GM21526 (cell line): ENCODE measurements around the gene TGFBI.

Experiments used
- ATAC-seq: cut with Tn5 transposase; IDR thresholded peaks from one replicate; pipeline ENCODE4 v1.9.1; 2021; ENCODE audit warnings: moderate library complexity; ENCODE audit not compliant: unreplicated experiment, low FRiP score

Gene TGFBI

GRCh38 chr5:136028782-136029742 is at the start of gene TGFBI:
TSS of gene TGFBI (plus strand) at chr5:136028988. CDS start at chr5:136029056, 68 bp downstream.
- ATAC-seq = no peak

DNA sequence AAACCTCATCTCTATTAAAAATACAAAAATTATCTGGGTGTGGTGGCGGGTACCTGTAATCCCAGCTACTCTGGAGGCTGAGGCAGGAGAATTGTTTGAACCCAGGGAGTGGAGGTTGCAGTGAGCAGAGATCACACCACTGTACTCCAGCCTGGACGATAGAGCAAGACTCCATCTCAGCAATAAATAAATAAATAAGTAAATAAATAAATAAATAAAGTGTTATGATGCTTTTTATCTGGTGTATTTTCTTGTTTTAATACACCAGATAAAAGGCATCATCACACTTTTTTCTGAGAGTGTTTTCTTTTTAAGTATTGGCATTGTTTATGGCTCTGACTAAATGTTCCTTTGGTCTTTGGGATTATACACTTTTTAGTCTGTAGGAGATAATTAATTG is 49.8 kb upstream of the TGFBI start:
- ATAC-seq = no peak

GRCh38 chr5:135979510-135979909 is 49.3 kb upstream of the TGFBI start:
- ATAC-seq = no peak

GRCh38 chr5:135980620-135981019 is 48.2 kb upstream of the TGFBI start:
- no peak for ATAC-seq

GRCh38 chr5:135985951-135986350 is 42.8 kb upstream of the TGFBI start:
- no peak for ATAC-seq

- ATAC-seq = no peak
Observed at GRCh38 chr5:135986401-135986800, 42.4 kb upstream of the TGFBI start.

DNA sequence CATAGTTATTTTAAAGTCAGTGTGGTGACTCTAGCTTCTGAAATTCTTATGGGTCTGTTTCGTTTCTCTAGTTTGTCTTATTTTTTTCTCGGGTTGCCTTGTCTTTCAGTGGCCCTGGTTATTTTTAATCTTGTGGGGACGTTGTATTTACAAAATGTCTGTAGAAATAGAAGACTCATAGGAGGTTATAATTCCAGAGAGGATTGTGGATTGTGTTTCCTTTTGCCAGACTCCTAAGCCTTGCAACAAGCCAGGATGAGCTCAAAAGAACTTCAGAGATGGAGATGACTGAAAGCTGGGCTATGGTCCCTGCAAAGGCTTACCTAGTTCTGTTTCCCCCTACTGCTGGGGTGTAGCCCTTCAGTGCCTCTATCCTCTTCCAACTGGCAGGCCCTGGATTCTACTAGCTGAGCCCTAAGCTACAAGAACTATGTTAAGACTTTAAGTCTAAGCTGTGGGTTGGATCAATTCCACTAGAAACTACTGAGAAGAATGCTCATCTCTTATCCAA is 41.8 kb upstream of the TGFBI start:
- ATAC-seq = no peak

DNA sequence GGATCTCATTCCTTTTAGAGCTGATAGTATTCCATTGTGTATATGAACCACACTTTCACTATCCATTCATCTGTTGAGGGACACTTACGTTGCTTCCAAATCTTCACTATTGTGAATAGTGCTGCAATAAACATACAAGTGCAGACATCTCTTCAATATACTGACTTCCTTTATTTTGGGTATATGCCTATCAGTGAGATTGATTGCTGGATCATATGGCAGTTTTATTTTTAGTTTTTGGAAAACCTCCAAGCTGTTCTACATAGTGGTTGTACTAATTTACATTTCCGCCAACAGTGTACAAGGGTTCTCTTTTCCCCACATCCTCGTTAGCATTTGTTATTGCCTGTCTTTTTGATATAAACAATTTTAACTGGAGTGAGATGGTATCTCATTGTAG is 40.2 kb upstream of the TGFBI start:
- no peak for ATAC-seq

GRCh38 chr5:135989686-135990085 is 39.1 kb upstream of the TGFBI start:
- no peak for ATAC-seq

GRCh38 chr5:135990528-135991255 is 38.1 kb upstream of the TGFBI start:
- ATAC-seq = no peak

- no peak for ATAC-seq
Observed at GRCh38 chr5:135991429-135991828, 37.4 kb upstream of the TGFBI start.

GRCh38 chr5:135993335-135993879 is 35.4 kb upstream of the TGFBI start:
- no peak for ATAC-seq

DNA sequence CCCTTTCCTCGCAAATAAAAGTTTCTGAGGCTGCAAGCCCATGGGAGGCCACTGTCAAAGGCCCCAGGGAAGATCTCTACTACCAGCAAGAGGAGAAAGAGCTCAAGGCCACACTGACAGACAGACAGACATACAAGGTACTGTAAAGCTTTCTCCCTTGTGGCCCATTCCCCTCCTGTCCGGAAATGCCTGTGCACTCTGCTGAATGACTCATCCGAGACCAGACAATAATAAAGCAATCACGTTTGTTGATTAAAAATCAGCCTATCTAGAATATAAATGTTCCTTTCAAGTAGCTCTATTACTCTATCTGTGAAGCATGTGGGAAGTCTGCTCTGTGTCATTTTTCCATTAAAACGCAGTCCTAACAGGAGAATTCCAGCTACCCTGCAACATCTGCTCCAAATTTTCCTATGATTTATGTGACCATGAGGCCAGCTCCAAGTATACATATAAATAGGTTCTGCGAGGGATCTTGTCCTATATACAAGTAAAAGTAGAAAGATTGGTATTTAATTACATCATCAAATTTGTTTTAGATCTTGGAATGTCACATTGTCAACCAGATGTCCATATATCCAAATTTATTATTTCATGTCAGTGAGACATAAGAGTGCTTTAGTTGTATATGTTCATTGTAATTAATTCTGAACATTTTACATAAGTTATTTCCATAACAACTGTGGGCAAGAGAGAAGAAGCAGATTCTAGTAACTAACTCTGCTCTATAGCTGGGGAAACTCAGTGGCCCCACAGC is 34.7 kb upstream of the TGFBI start:
- no peak for ATAC-seq

DNA sequence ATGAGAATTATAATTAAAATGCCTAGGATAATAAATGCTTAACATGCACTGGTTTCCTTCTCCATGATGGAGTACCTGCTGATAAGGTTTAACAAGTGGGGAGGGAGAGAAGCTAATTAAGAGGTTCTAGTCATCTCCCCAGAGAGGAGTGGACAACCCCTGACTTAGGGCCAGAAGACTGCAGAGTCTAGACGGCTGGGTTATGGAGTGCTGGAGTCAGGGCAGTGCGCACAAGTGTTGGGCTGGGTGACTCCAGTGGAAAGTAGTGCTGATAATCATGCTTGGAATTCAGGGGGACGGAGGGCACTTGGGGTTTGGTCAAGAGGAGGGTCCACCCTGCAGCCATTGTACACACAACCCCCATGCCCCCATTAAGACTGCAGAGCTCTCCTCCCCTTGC is 32.8 kb upstream of the TGFBI start:
- no peak for ATAC-seq

GRCh38 chr5:135996611-135997010 is 32.2 kb upstream of the TGFBI start:
- ATAC-seq = no peak

DNA sequence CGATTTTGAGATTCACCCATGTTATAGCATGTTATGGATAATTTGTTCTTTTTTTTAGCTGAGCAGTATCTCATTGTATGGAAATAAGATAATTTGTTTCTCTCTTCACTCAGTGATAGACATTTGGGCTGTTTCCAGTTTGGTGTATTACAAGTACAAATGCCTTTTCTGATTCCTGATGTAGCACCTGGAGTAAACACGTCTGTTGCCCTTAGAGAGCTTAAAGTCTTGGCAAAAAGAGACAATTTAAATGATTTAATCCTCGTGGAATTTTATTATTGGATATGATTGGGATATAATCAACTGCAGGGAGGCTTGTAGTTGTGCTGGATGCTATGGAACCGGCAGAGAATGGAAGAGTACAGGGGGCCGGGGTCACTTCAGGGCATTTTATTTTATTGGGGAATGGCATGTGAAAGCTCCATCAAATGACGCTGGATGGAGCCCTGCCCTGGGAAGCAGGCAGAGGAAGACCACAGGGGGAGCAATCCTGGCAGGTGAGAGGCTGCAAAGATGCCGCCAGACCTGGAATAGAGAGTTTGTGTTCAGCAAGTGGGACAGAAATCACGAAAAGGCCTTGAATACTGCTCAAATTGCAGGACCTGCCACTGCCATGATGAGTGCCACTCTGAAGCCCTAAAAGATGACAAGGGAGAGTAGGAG is 31.0 kb upstream of the TGFBI start:
- no peak for ATAC-seq

DNA sequence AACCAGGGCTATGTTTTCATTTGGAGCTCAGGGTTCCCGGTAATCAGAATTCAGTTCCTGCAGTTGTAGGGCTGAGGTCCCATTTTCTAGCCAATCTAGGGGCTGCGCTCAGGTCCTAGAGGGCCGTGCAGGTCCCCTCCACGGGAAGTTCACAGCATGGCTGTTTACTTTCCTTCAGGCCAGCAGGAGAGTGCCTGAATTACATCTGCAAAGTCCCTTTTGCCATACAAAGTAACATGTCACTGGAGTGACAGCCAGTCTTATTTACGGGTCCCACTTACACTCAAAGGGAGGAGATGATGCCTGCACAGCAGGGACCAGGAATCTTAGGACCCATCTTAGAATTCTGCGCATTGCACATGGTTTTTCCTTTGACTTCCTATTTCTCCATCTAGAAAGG is 29.9 kb upstream of the TGFBI start:
- ATAC-seq = no peak

- ATAC-seq = no peak
Observed at GRCh38 chr5:135999406-136000139, 29.2 kb upstream of the TGFBI start.

DNA sequence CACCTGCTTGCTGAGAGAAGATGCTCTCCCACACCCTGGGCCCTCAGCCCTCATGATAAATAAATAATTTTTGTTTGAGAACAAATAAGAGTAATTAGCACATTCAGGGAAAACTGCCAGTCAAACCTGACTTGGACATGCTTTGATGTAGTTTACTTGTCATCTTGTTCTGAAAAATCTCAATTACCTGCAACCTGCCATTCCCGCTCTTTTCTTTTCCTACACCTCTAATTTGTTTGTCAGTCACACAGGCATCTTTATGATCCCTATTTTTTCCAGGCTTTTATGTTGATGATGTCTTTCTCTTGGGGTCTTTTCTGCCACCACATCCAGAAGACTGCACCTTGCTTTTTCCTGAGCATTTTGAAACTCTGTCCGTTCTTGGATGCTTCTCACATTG is 28.6 kb upstream of the TGFBI start:
- ATAC-seq = no peak
